NCI-H1105 treated with DMSO at 0.1 percent for 48 hours (cell line): Measurements from ENCODE around the gene ASB1.

Experiments used
- DNase-seq: peaks from one replicate; lab custom pipeline; 2025; lab: John Stamatoyannopoulos, UW

ASB1 gene

DNA sequence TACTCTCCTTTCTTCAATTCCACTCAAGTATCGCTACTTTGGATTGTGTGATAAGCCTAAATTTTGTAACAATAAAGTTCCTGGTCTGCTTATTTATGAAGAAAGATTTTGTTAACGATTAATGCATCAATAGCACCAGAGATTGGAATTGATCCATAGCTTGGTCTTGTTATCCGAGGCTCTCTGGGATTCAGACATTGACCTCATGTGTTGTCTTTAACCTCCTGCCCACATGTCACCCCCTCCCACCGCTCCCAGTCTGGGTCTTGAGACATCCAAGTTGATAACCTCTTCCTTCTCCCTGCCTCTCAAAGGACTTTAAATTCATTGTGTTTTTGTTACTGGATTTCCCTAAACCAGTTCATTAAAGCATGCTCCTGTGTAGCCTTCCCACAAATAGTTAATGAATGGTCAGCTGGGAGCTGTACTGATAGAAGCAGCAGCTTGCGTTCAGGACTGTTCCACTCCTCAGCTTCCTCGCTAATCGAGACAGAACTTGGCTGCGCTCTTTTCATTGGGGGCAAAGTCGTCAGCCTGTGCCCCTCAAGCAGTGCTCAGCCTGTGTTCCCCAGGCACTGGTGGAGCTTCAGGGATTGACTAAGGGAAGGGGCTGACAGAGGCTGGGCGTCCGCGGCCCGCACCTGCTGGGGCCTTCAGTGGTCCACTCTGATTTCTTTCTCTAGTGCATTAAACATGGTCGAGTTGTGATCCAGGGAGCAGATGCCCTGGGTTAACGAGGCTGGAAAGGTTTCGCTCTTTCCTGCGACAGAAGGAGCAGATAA is 18.9 kb downstream of the ASB1 start:
- no peak for DNase-seq

DNA sequence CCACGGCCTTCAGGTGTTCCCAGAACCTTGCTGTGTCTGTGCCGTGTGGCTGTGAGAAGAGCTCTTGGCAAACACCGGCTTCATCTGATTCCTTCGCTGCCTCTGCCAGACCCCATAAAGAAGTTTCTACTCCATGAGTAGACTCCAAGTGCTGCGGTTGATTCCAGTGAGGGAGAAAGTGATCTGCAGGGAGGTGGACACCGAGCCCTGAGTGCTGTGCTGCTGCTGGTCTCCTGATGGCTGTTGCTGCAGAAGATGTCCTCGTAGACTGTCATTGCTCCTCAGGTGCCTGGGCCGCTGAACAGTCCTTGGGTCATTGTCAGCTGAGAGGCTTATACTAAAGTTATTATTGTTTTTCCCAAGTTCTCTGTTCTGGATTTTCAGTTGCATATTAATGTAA is 19.6 kb downstream of the ASB1 start:
- DNase-seq, result no peak

DNA sequence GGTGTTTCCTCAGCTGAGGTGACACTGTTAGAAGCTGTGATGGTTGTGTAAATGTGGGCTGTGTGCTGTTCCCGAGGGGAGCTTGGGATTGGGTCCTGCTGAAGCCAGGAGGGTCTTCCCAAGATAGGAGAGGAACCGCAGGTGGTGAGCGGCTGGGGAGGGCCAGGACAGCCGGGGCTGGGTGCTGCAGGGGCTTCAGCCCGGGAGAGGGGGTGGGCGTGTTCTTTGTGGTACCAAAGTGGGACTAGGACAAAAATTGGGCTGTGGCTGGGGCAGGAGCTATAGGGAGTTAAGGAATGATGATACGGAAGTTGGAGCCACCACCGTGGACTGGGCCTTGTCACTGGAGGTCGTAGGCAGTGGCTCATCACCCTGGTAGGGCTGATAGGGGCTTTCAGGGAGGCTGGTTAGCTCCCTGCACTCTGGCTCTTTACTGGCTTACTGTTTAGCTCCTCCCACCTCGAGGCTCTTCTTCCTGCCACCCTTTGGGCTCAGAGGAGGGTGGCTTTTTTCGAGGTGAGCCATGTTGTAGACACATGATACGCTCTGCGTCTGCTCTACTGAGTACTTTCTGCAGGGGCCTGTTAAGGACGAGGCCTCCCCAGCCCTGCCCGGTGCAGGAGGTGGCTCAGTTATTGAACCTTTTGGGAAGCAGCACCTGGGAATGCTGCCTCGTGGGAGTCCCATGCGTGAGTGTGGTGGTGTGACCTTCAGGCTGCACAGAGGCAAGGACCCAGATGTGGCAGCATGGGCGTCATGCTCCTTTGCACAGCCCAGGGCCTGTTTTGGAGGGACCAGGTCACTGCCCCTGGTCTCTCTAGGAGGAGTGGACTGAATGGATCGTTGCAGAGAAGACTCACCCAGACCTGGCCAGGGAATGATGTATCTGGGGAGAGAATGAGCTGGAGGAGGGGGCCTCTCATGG is 21.6 kb downstream of the ASB1 start:
- no peak for DNase-seq

DNA sequence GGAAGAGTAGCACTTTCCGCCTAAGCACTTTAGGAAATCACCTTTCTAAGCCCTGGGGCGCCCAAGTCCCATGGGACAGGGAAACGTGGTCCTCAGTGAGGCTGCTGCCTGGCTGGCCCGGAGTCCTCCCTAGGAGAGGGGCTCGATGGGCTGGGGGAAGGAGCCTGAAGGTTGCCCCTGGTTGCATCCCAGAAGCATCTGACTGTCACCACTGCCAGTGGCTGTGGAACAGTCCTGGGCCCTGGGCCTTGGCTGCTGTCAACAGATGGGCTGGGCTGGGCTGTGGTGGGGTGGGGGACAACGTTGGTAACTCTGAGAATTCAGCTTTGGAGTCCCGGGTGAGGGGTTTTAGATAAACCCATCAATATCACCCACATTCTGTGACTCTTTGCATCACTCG is 22.5 kb downstream of the ASB1 start:
- DNase-seq, result no peak

DNA sequence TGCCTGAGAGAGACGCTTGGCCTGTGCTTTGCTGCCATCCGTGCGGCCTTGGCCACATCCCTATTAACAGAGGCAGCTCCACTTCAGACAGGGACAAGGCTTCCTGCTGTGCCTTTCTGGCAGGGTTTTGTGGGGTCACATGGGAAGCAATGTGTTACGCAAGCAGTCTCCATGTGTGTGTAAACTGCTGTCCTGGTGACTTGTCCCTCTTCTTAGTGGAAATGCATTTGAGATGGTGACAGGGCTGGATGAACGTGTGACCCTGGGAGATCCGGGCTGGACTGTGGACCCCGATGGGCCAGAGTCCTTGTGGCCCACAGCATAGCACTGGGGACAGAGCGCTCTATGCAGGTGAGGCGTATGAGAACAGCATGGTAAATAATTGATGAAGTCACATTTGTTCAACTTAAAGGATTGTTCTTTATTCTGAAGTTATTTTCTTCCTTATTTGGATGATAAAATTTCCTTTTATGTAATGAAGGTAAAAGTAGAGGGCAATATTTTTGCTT is 23.2 kb downstream of the ASB1 start:
- no peak for DNase-seq

DNA sequence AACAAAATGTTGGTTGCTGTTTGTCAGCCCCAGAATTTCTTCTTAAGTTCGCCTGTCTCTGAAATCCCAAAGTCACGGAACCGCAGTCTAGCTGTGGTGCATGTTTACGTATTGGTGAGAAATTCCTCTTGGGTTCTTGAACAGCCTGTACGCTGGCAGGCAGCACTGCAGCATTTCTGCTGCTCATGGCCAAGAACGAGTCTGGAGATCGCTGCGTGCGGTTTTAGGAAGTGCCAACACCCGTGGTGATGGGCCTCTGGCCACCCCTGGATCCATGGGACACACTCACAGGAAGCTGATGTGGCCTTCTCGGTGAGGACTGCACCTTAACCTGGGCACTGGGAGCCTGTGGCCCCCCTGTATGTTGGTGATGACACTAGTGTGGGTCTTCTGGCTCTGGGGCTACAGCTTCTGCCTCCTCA is 23.7 kb downstream of the ASB1 start:
- no peak for DNase-seq

DNA sequence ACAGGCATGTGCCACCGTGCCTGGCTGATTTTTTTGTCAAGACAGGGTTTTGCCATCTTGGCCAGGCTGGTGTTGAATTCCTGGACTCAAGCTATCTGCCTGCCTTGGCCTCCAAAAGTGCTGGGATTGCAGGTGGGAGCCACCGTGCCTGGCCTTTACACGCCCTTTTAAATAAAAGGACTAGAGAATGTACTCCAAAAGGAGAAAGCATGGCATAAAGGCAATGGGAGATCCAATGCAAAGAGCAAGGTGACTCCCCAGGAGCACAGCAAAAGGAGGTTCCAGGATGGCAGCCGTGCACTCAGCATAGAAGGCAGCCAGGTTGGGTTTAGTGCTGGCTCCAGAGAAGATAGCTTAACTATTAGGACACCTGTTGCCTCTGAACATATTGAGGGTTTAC is 27.1 kb downstream of the ASB1 start:
- no peak for DNase-seq

DNA sequence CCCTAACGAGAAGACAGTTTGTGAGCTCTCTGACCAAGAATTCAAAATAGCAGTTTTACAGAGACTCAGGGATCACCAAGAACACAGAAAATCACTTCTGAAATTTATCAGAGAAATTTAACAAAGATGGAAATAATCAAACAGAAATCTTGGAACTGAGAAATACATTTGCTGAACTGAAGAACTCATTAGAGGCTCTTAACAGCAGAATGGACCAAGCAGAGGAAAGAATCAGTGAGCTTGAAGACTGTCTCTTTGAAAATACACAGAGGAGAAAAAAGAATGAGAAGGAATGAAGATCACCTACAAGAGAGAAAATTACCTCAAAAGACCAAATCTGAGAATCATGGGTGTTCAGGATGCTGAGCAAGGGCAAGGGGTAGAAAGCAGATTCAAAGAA is 29.7 kb downstream of the ASB1 start:
- no peak for DNase-seq

DNA sequence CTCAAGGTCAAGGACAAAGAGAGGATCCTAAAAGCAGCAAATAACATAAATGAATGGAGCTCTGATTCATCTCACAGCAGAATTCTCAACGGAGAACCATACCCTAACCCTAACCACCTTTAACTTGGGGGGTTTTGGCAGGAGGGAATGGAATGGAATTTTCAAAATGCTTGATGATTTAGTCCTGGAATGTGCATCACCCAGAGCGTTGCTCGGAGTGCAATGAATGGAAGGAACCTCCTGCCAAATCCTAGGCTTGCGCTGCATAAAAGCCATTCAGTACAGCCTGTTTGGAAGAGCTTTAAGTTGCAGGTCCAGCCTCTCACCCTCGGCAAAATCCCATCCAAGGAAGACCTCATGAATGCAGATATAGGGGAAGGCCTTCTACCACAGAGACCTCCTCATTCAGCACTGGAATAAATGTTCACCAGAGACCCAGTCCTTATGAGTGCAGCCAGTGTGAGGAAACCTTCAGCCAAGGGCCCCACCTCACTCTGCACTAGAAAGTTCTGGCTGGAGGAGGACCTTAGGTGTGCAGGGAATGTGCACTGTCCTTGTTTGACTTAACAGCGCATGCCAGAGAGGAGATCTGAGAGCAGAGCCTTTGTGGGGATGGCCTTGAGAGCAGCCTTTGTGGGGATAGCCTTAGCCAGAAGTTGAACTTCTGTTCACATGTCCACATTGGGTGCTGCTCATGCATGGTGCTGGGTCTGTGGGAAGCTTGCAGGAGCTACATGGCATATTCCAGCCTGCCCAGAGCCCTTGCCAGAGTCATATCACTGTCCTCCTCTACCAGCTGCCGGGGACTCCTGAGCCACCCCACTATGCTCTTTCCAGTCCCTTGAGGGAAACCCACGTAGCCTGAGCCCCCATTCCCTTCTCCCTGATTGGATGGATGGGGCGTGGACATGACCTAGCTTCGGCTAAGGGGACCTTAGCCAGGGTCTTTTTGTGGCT is 30.5 kb downstream of the ASB1 start:
- no peak for DNase-seq

DNA sequence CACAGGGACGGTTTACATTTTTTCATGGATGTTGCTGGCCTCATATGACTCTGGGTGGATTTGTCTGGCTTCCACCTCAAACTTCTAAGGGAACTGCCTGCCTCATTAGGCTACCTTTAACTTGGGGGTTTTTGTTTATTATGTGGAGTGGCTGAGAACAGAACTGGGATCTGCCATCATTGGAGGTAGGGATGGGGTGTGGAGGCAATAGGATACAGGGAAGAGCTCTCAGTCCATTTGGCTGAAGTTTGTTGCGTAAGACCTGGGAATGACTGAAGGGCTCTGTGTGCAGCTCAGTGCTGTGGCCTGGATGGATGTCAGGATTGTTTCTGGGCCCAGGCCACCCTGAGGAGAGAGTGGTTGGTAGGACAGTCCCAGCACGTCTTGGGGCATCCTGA is 31.2 kb downstream of the ASB1 start:
- no peak for DNase-seq

DNA sequence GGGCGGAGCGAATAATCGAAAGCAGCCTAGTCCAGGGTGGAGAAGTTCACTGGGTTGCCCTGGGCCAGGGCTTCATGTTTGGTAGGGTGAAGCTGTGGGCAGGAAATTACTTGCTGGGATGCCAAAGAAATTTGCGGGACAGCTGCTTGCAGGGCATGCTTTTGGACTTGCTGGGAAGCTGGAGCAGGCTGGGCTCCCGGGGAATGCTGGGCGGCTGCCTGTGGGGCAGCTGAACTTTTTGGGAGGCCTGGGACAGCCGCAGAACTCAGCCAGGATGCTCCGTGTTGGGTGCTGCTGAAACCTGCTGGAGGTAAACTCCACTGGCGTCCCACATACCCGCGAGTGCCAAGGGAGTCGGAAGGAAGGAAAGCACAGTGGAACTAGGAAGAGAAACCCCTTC is 31.9 kb downstream of the ASB1 start:
- no peak for DNase-seq

DNA sequence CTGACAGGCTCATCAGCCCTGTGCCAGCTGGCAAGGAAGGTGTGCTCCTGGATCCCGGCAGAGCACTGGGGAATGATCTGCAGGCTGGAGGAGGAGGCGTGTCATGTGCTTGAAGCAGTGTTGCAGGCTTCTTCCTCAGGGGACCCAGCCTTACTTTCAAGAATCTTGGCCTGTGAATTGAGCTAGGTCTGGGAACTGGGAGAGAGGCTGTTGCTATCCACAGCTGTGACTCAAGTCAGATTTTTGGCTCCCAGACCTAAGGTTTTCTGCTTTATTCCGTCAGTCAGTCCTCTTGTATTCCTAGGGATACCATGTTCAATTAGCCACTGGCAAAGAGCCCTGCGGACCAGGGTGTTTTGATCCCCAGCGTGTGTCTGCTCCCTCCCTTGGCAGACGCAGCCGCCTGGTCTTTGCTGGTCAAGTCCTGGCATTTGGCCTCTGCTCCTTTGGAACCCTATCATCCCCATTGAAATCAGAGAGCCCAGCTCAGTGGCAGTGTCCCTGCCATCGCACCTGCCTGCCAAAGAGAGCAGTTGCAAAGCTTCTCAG is 32.4 kb downstream of the ASB1 start:
- DNase-seq, result no peak

DNA sequence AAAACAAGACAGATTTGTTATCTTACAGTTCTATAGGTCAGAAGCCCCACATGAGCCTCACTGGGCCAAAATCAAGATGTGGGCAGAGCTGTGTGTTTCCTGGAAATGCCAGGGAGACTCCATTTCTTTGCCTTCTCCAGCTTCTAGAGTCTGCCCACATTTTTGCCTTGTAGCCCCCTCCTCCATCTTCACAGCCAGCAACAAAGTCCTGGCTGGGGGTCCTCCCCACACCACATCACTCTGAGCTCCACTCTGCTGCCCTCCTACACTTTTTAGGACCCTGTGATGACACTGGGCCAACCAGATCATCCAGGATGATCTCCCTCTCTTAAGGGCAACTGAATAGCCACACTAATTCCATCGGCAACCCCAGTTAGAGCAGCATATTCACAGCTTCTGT is 34.3 kb downstream of the ASB1 start:
- DNase-seq, result no peak

DNA sequence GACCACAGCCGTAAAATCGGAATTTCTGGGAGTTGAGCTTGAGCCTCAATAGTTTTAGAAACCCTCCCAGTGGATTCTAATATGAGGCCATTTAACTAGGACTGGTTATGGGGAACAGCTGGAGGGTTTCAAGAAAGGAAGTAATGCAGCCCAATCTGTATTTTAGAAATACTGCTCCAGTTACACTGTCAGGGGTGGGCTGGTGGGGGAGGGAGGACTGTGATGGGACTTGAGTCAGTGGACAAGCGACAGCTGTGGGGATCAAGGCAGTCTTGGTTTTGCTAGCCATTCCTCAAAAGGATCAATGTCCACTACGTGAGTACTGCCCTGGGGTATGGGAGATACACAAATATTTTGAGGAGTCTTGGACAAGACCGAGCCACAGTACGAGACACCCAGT is 34.8 kb downstream of the ASB1 start:
- DNase-seq, result no peak

DNA sequence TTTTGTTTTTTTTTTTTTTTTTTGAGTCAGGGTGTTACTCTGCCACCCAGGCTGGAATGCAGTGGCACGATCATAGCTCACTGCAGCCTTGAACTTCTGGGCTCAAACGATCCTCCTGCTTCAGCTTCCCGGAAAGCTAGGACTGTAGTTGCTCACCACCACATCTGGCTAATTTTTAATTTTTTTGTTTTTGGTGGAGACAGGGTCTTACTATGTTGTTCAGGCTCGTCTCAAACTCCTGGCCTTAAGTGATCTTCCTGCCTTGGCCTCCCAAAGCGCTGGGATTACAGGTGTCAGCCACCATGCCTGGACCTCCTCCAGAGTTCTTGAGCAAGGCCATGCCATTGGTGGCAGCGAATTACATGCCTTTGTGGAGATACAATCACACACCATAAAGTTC is 35.2 kb downstream of the ASB1 start:
- no peak for DNase-seq

DNA sequence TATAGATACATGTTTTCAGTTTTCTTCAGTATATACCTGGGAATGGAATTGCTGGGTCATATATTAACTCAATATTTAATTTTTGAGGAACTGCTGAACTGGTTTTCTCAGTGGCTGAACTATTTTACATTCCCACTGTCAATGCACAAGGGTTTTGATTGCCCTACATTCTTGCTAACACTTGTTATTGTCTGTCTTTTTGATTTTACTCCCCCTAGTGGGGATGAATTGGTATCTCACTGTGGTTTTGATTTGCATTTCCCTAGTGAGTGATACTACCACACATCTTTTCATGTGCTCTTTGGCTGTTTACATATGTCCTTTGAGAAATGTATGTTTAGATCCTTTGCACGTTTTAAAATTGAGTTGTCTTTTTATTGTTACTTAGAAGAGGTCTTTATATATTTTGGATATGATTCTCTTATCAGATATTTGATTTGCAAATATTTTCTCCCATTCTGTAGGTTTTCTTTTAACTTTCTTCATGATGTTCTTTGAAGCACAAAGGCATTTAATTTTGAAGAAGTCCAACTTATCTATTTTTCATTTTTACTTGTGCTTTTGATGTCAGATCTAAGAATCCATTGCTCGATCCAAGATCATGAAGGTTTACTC is 36.2 kb downstream of the ASB1 start:
- DNase-seq, result peak; percentile 9

DNA sequence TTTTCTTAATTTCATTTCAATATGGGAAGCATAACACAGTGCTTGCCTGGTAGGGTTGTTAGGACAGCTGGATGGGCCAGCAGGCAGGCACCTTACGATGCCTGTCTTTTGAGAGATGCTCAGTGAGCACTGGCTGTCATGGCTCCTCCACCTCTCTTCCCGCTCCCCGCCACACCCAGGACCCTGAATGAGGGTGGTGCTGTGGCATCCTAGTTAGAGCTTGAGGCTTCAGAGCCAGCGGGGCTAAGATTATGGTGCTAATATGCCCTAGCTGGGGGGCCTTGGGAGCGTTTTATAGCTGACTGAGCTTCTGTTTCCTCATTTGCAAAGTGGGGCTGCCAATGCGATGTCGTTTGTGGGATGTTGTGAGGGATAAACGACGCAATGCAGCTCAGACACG is 37.7 kb downstream of the ASB1 start:
- no peak for DNase-seq

DNA sequence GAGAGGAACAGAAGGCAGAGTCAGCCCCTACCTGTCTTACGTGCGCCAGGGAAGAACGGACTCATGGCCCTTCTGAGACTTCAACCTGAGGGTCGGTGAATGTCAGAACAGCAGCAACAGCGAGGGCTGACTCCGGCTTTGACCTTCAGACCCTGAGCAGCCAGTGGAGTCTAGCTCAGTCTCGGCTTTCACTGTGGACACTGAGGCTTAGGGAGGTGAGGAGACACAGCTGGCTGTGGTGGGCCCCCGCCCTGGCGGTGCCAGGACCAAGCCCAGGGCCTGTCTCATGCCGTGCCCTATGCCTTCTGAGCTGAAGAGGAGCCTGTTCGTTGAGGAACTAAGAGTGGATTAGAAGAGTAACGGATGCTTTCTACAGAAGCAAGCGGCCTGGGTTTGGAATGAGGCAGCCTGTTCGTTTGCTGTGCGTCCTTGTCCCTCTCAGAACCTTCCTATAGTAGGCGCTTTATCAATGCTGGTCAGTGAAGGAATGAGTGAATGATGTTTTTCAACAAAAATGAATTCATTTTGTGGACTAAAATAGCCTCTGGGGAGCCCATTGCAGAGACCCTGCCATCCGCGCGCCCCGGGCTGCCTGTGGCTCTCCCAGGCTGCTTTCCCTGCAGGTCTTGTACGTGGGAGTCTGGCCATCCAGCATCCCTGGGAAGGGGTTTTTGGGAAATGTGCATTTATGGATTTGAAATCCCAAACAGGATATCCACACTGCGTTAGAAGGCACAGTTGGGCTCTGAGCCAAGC is 38.9 kb downstream of the ASB1 start:
- DNase-seq, result no peak

DNA sequence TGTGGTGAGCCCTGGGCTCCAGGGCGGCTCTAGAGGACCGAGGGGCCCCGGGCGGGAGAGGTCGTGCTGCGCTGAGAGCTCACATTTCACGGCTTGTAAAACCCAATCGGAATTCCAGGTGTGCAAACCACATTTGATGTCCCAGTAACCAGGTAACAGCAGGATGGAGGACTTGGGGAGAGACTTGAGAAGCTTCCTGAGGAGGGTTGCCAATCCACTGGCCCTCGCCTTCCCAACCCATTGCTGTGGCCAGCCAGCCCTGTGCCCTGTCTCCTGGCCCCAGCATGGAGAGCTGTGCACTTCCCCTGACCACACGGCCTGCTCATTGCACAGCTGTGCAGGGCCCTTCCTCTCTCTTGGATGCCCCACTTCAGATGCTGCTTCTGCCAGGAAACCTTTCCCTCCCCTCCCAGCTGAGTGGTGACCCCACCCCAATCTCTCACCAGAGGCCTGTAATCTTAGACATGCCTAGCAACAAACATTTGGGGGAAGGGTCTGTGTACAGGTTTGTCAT is 39.6 kb downstream of the ASB1 start:
- no peak for DNase-seq

DNA sequence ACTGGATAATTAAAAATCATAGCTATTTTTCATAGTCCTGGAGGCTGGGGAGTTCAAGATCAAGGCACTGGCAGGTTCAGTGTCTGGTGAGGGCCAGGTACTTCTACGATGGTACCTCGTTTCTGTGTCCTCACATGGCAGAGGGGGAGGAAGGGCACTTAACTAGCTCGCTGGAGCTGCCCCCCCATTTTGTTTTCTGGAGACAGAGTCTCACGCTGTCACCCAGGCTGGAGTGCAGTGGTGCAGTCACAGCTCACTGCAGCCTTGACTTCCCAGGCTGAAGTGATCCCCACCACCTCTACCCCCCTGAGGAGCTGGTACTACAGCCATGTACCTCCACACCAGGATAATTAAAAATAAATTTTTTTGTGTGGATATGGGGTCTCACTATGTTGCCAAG is 40.3 kb downstream of the ASB1 start:
- no peak for DNase-seq
